ENCODE results near the gene KLC4.

- TF ChIP-seq CTCF (IDR thresholded peaks at IDR 0.05) (no peak), POLR2AphosphoS5 (IDR thresholded peaks at IDR 0.05) (no peak), POLR2A (IDR thresholded peaks at IDR 0.05) (no peak)
These were observed 29.2 kb downstream of the KLC4 start for GRCh38 chr6:43088654-43089056.

Measured in gastroesophageal sphincter (tissue), 3 donors.